SK-N-SH (cell line): ENCODE measurements around the gene DPEP1. TPM values are rescaled to one million over a fixed set of nuclear protein-coding genes. Genes with fewer than 3 reads are reported as not detected.

Experiments
- CTCF ChIA-PET: fragments of 300-600, 350-600 bp; formaldehyde crosslinking; extraction: SDS; loops from one replicate; lab custom pipeline; 2021; lab: Yijun Ruan, JAX
- POLR2A ChIA-PET: fragments of 350-600 bp; sonication (Branson Sonifier 250); formaldehyde crosslinking; extraction: SDS; loops from one replicate; lab custom pipeline; 2020; ENCODE audit warnings: antibody characterized with exemption, inconsistent platforms; lab: Yijun Ruan, JAX
- DNase-seq: peaks from one replicate; pipeline ENCODE4 v3.0.0; 2012
- H2AFZ ChIP-seq: fragments of 200-600 bp; sonication (generic); 2 replicates; pipeline ENCODE4 v1.8.1; 2016; ENCODE audit warnings: antibody characterized with exemption, mild to moderate bottlenecking, low read depth
- H3F3A ChIP-seq: fragments of 200-600 bp; sonication (generic); replicated peaks from 2 replicates; pipeline ENCODE3; 2016; ENCODE audit warnings: antibody characterized with exemption, mild to moderate bottlenecking; ENCODE audit not compliant: insufficient read depth
- H3K27ac ChIP-seq, 2 experiments: fragments of 200-500 bp in 1 of 2; fragments of 200-600 bp in 1 of 2; sonication (Bioruptor generic) in 1 of 2; sonication (generic), shearing (Covaris generic) in 1 of 2; 2 replicates each; pipeline versions ENCODE4 v1.5.1 to v1.6.1; 2014 to 2016; ENCODE audit warnings: low read depth in 2 of 2, inconsistent platforms in 1 of 2, low read length in 1 of 2, mild to moderate bottlenecking in 1 of 2, mixed read lengths in 1 of 2
- H3K27me3 ChIP-seq: fragments of 200-600 bp; sonication (generic), shearing (Covaris generic); 2 replicates; pipeline ENCODE4 v1.6.1; 2016; ENCODE audit warnings: mixed run types; ENCODE audit not compliant: insufficient read depth
- H3K36me3 ChIP-seq, 2 experiments: fragments of 200-500 bp in 1 of 2; fragments of 200-600 bp in 1 of 2; sonication (Bioruptor generic) in 1 of 2; sonication (generic) in 1 of 2; replicated peaks in 1 of 2; 2 replicates each; pipeline versions ENCODE3 to v1.5.1; 2014 to 2016; ENCODE audit warnings: low read length in 1 of 2, mild to moderate bottlenecking in 1 of 2; ENCODE audit not compliant: insufficient read depth in 2 of 2, control insufficient read depth in 1 of 2
- H3K4me1 ChIP-seq, 2 experiments: fragments of 200-500 bp in 1 of 2; fragments of 200-600 bp in 1 of 2; sonication (Bioruptor generic) in 1 of 2; sonication (generic), shearing (Covaris generic) in 1 of 2; 2 replicates each; pipeline versions ENCODE4 v1.5.1 to v1.6.1; 2014 to 2016; ENCODE audit warnings: low read depth in 1 of 2, low read length in 1 of 2, mixed run types in 1 of 2; ENCODE audit not compliant: insufficient read depth in 2 of 2, control insufficient read depth in 1 of 2
- H3K4me2 ChIP-seq: fragments of 200-600 bp; sonication (generic), shearing (Covaris generic); 2 replicates; pipeline ENCODE4 v1.6.1; 2017; ENCODE audit warnings: mixed run types
- H3K4me3 ChIP-seq, 2 experiments: fragments of 200-500 bp in 1 of 2; fragments of 200-600 bp in 1 of 2; sonication (Bioruptor generic) in 1 of 2; sonication (generic), shearing (Covaris generic) in 1 of 2; 2 replicates each; pipeline versions ENCODE4 v1.5.1 to v1.8.1; 2014 to 2016; ENCODE audit warnings: low read depth in 2 of 2, inconsistent platforms in 1 of 2, low read length in 1 of 2, mild to moderate bottlenecking in 1 of 2, mixed read lengths in 1 of 2, moderate library complexity in 1 of 2
- H3K79me2 ChIP-seq: fragments of 200-600 bp; sonication (generic); 2 replicates; pipeline ENCODE4 v1.8.1; 2017; ENCODE audit warnings: mild to moderate bottlenecking; ENCODE audit not compliant: insufficient read depth
- H3K9ac ChIP-seq: fragments of 200-600 bp; sonication (generic); 2 replicates; pipeline ENCODE4 v1.6.1; 2017; ENCODE audit warnings: mixed run types
- H3K9me2 ChIP-seq: fragments of 200-600 bp; sonication (generic); 2 replicates; pipeline ENCODE4 v1.6.1; 2017; ENCODE audit warnings: mixed run types
- H3K9me3 ChIP-seq: fragments of 200-600 bp; sonication (generic); 2 replicates; pipeline ENCODE4 v1.6.1; 2017; ENCODE audit warnings: mixed run types, mild to moderate bottlenecking, moderate library complexity
- H4K20me1 ChIP-seq: fragments of 200-600 bp; sonication (generic); 2 replicates; pipeline ENCODE4 v1.6.1; 2017; ENCODE audit warnings: mild to moderate bottlenecking, mixed run types; ENCODE audit not compliant: insufficient read depth
- CHD2 ChIP-seq: fragments of 150-350 bp; IDR thresholded peaks from 2 replicates; pipeline ENCODE4 v1.6.1; 2018; ENCODE audit warnings: low read length; ENCODE audit not compliant: partially characterized antibody
- ELF1 ChIP-seq: IDR thresholded peaks from 2 replicates; pipeline ENCODE4 v1.4.0; 2012
- EZH2phosphoT487 ChIP-seq: fragments of 200-600 bp; sonication (generic); IDR thresholded peaks from 2 replicates; pipeline ENCODE4 v1.6.1; 2017; ENCODE audit warnings: low read depth, mixed run types, mild to moderate bottlenecking, antibody characterized with exemption, moderate library complexity, borderline replicate concordance
- FOXJ3 ChIP-seq: sonication (generic); formaldehyde crosslinking; IDR thresholded peaks from 2 replicates; pipeline ENCODE4 v1.5.1; 2020; ENCODE audit warnings: mild to moderate bottlenecking, missing genetic modification reagents
- FOXM1 ChIP-seq: IDR thresholded peaks from 2 replicates; pipeline ENCODE4 v1.4.0; 2012; ENCODE audit warnings: low read depth, mild to moderate bottlenecking
- GABPA ChIP-seq: IDR thresholded peaks from 2 replicates; pipeline ENCODE4 v1.4.0; 2012; ENCODE audit warnings: low read depth, mild to moderate bottlenecking
- GATA2 ChIP-seq: sonication (generic); formaldehyde crosslinking; IDR thresholded peaks from 2 replicates; pipeline ENCODE4 v1.5.0; 2020; ENCODE audit warnings: mild to moderate bottlenecking, missing genetic modification reagents
- JUND ChIP-seq: IDR thresholded peaks from 2 replicates; pipeline ENCODE4 v1.4.0; 2012
- MXI1 ChIP-seq: IDR thresholded peaks from 2 replicates; pipeline ENCODE4 v1.6.1; 2012; ENCODE audit warnings: mild to moderate bottlenecking, low read depth, low read length, improper control_type of control experiment
- RAD21 ChIP-seq: IDR thresholded peaks from 2 replicates; pipeline ENCODE4 v1.6.1; 2012; ENCODE audit warnings: mild to moderate bottlenecking, low read length
- REST ChIP-seq: IDR thresholded peaks from 2 replicates; pipeline ENCODE4 v1.6.1; 2012; ENCODE audit warnings: mild to moderate bottlenecking, low read depth, low read length, moderate library complexity
- SMC3 ChIP-seq: IDR thresholded peaks from 2 replicates; pipeline ENCODE4 v1.6.1; 2012; ENCODE audit warnings: low read depth, low read length, improper control_type of control experiment
- TCF12 ChIP-seq: IDR thresholded peaks from 2 replicates; pipeline ENCODE4 v1.4.0; 2012
- TEAD4 ChIP-seq: IDR thresholded peaks from 2 replicates; pipeline ENCODE4 v1.4.0; 2012; ENCODE audit warnings: mild to moderate bottlenecking, borderline replicate concordance; ENCODE audit not compliant: insufficient read depth
- ZBTB33 ChIP-seq: IDR thresholded peaks from 2 replicates; pipeline ENCODE4 v1.4.0; 2012; ENCODE audit warnings: low read depth, borderline replicate concordance
- WGBS: methylation state at CpG from one replicate; pipeline ENCODE4 v1.1.6; 2017; ENCODE audit warnings: low lambda C conversion rate; 5-methylcytosine and 5-hydroxymethylcytosine counted together
- polyA plus RNA-seq, 3 experiments: library from polyadenylated mRNA; depleted of rRNA; stranded (reverse); fragments of >200 nt; gene quantifications; 2 replicates each; pipeline ENCODE4 v1.2.3, GENCODE V29; 2012
- TF ChIP-seq, protein P1 (sequence below): fragments of 150-350 bp; IDR thresholded peaks from 2 replicates; pipeline ENCODE4 v1.6.1; 2016; ENCODE audit warnings: mild to moderate bottlenecking, low read depth, low read length
- TF ChIP-seq, protein P2 (sequence below): IDR thresholded peaks from 2 replicates; pipeline ENCODE4 v1.4.0; 2012; ENCODE audit warnings: low read depth
- TF ChIP-seq, protein P3 (sequence below): IDR thresholded peaks from 2 replicates; pipeline ENCODE4 v1.4.0; 2012; ENCODE audit warnings: low read depth, borderline replicate concordance

DPEP1 gene
- polyA plus RNA-seq, 1 of the 3 experiments (the other 2 are of a cell fraction) = 0.05 TPM

- Histone ChIP-seq H3F3A (peaks cover 16% of the 10 kb centered on the region), H3K79me2 (no peaks in the 10 kb centered on the region), H3K9ac (no peak overlapping the region), H3K36me3 (no peaks in the 10 kb centered on the region), H4K20me1 (no peaks in the 10 kb centered on the region), H3K9me2 (no peaks in the 10 kb centered on the region), H2AFZ (no peak overlapping the region), H3K4me2 (no peak overlapping the region), H3K4me3 (no peak overlapping the region), H3K4me1 (peaks cover 5 to 12% of the 10 kb centered on the region in 2 experiments; a peak in 3 of 4 replicates), H3K27ac (no peak overlapping the region), H3K27me3 (no peaks in the 10 kb centered on the region), H3K9me3 (no peaks in the 10 kb centered on the region)
- POLR2A ChIA-PET = no interaction called here
- CTCF ChIA-PET = interaction anchor here (0.6 to 1.6 kb wide), 2 partner anchors 19 to 116 kb away, joined by 3 to 5 read pairs; no protein-coding TSS in a partner anchor
- WGBS = 76% methylated on average over 19 of the region's 25 CpGs
- peak; percentile 44 for DNase-seq
- TF ChIP-seq GABPA (no peak), GATA2 (CRISPR knock-in tag) (no peak), RAD21 (no peak), TEAD4 (no peak), CHD2 (no peak), JUND (no peak), FOXM1 (no peak), ELF1 (no peak), FOXJ3 (CRISPR knock-in tag) (no peak), MXI1 (no peak), REST (no peak), EZH2phosphoT487 (no peak), TCF12 (no peak), ZBTB33 (no peak), SMC3 (no peak)
- TF ChIP-seq, protein P1, sequence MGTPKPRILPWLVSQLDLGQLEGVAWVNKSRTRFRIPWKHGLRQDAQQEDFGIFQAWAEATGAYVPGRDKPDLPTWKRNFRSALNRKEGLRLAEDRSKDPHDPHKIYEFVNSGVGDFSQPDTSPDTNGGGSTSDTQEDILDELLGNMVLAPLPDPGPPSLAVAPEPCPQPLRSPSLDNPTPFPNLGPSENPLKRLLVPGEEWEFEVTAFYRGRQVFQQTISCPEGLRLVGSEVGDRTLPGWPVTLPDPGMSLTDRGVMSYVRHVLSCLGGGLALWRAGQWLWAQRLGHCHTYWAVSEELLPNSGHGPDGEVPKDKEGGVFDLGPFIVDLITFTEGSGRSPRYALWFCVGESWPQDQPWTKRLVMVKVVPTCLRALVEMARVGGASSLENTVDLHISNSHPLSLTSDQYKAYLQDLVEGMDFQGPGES = no peak
- TF ChIP-seq, protein P2, sequence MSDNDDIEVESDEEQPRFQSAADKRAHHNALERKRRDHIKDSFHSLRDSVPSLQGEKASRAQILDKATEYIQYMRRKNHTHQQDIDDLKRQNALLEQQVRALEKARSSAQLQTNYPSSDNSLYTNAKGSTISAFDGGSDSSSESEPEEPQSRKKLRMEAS = no peak
- TF ChIP-seq, protein P3, sequence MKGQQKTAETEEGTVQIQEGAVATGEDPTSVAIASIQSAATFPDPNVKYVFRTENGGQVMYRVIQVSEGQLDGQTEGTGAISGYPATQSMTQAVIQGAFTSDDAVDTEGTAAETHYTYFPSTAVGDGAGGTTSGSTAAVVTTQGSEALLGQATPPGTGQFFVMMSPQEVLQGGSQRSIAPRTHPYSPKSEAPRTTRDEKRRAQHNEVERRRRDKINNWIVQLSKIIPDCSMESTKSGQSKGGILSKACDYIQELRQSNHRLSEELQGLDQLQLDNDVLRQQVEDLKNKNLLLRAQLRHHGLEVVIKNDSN = no peak
Observed at GRCh38 chr16:89584768-89585549, 28.5 kb upstream of the DPEP1 start.
